K562 (cell line): Measurements from ENCODE around the gene PAX5. TPM values are rescaled to one million over a fixed set of nuclear protein-coding genes. Genes with fewer than 3 reads are reported as not detected.
A peak's percentile ranks its signal among the peaks of the same experiment; 100 is the strongest.

ENCODE experiments used
- ATF7 ChIP-seq: fragments of 450-650 bp; IDR thresholded peaks from 2 replicates; pipeline ENCODE4 v1.7.1; 2014; ENCODE audit warnings: mild to moderate bottlenecking, moderate library complexity
- EGR1 ChIP-seq: fragments of 450-650 bp; conservative IDR thresholded peaks from 2 replicates; pipeline ENCODE4 v1.6.1; 2017; ENCODE audit warnings: mild to moderate bottlenecking
- GTF2E2 ChIP-seq: fragments of 200-800 bp; sonication (Bioruptor generic); IDR thresholded peaks from 2 replicates; pipeline ENCODE4 v1.6.1; 2016; ENCODE audit warnings: missing genetic modification characterization, missing compliant biosample characterization
- LCOR ChIP-seq: sonication (generic); formaldehyde crosslinking; IDR thresholded peaks from 2 replicates; pipeline ENCODE4 v1.8.0; 2022; ENCODE audit warnings: mild to moderate bottlenecking, missing genetic modification reagents
- MYC ChIP-seq, 2 experiments: fragments of 250-450 bp in 1 of 2; sonication (Bioruptor Pico) in 1 of 2; IDR thresholded peaks; 2 replicates each; pipeline versions ENCODE4 v1.5.1 to v1.6.1; 2012 to 2021; ENCODE audit warnings: low read depth in 2 of 2, borderline replicate concordance in 1 of 2, improper control_type of control experiment in 1 of 2, low read length in 1 of 2, mild to moderate bottlenecking in 1 of 2, moderate library complexity in 1 of 2
- NRF1 ChIP-seq, 2 experiments: fragments of 450-650 bp; IDR thresholded peaks in 1 of 2; conservative IDR thresholded peaks in 1 of 2; 2 replicates each; pipeline ENCODE4 v1.6.1; 2014; ENCODE audit warnings: mild to moderate bottlenecking in 2 of 2
- RCOR1 ChIP-seq, 2 experiments: IDR thresholded peaks; 2 replicates each; pipeline ENCODE4 v1.6.1; 2012; ENCODE audit warnings: low read depth in 2 of 2, low read length in 2 of 2, borderline replicate concordance in 1 of 2, improper control_type of control experiment in 1 of 2
- SMARCA4 ChIP-seq: fragments of 450-650 bp; IDR thresholded peaks from 2 replicates; pipeline ENCODE4 v1.6.1; 2016
- SRSF9 ChIP-seq: fragments of 200-400 bp; formaldehyde crosslinking; IDR thresholded peaks from 2 replicates; pipeline ENCODE4 v1.6.1; 2017; ENCODE audit warnings: low read depth, low read length, borderline replicate concordance
- TGIF2 ChIP-seq: sonication (generic); formaldehyde crosslinking; IDR thresholded peaks from 2 replicates; pipeline ENCODE4 v1.8.1; 2022; ENCODE audit warnings: mild to moderate bottlenecking, missing genetic modification reagents, moderate library complexity
- ZBTB1 ChIP-seq: sonication (generic); formaldehyde crosslinking; IDR thresholded peaks from 2 replicates; pipeline ENCODE4 v1.8.1; 2023; ENCODE audit warnings: missing genetic modification reagents, low read depth, mild to moderate bottlenecking, borderline replicate concordance
- ZNF121 ChIP-seq: sonication (generic); formaldehyde crosslinking; conservative IDR thresholded peaks from 2 replicates; pipeline ENCODE4 v1.8.0; 2022; ENCODE audit warnings: missing genetic modification reagents
- ZNF431 ChIP-seq: sonication (generic); formaldehyde crosslinking; IDR thresholded peaks from 2 replicates; pipeline ENCODE4 v1.8.0; 2022; ENCODE audit warnings: mild to moderate bottlenecking, missing genetic modification reagents
- polyA plus RNA-seq, 8 experiments: library from polyadenylated mRNA; depleted of rRNA in 4 of 8; stranded (reverse) in 5 of 8; unstranded in 3 of 8; fragments of >200 nt; fragmentation: Nextera tagmentation in 2 of 8; fragmentation: Illumina TruSeq in 1 of 8; extraction: Ambion mirVana in 2 of 8; extraction: Trizol in 1 of 8; gene quantifications; 2 replicates each; pipeline versions ENCODE4 v1.2.1 to v1.2.3, GENCODE V29; 2011 to 2014; ENCODE audit warnings: inconsistent platforms in 1 of 8, missing spikeins in 1 of 8
- total RNA-seq, 7 experiments: library from RNA; depleted of rRNA in 6 of 7; stranded (reverse); fragments of >200 nt in 6 of 7; fragmentation: Illumina TruSeq in 2 of 7; extraction: Trizol in 2 of 7; gene quantifications; 2 replicates each; pipeline versions ENCODE4 v1.2.1 to v1.2.3, GENCODE V29; 2011 to 2021; ENCODE audit warnings: low replicate concordance in 1 of 7
- TF ChIP-seq, protein P1 (sequence below), 2 experiments: fragments of 450-650 bp; formaldehyde crosslinking in 1 of 2; IDR thresholded peaks; 2 replicates each; pipeline versions ENCODE4 v1.4.0 to v1.6.1; 2014 to 2020; ENCODE audit warnings: mild to moderate bottlenecking in 2 of 2, borderline replicate concordance in 1 of 2, low read depth in 1 of 2
- TF ChIP-seq, protein P2 (sequence below): sonication (generic); formaldehyde crosslinking; IDR thresholded peaks from 2 replicates; pipeline ENCODE4 v1.8.0; 2022; ENCODE audit warnings: missing genetic modification reagents, mild to moderate bottlenecking, moderate library complexity, borderline replicate concordance
- TF ChIP-seq, protein P3 (sequence below): sonication (generic); formaldehyde crosslinking; IDR thresholded peaks from 2 replicates; pipeline ENCODE4 v1.8.0; 2022; ENCODE audit warnings: mild to moderate bottlenecking, missing genetic modification reagents

The PAX5 gene
- total and polyA plus RNA-seq, 9 of the 15 experiments (the other 6 are each of a cell fraction or from before 2014, with no cell fraction given): 0.03 to 0.09 TPM; not detected in 7

DNA sequence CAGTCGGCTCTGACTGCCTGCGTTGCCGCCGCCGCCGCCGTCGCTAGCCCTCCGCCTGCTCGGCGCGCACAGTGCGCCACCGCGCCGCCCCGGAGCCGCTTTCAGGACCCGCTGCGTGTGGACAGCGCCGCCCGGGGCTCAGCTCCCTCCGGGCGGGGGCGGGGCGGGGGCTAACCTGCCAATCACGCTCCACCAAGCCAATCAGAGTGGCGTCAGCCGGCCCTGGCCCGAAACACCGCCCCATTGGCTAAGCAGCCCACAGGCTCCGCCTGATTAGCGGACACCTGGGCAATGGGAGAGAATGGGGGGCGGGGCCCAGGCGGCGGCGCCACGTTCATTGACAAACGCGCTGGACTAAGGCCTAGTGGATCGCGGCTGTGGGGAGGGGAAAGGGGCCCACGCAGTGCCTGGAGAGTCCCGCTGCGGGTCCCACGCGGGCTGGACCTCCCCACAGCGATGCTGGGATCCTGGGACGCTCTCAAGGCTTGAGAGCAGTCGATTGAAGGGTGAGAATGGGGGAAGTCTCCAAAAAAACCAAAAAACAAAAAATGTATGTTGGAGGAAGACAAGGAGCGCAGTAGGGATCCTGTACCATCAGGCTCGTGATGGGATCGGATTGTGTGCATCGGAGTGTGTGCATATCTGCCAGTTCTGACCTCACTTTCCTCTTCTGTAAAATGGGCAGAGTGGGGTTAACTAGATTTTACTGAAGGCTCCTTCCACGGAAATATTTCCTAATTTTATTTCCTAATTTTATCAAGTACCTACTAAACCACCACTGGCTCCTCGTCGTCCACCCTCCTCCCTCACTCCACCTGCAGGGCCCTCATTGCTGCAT lies 6.3 kb downstream of the PAX5 start (continued):
- TF ChIP-seq, protein P1, sequence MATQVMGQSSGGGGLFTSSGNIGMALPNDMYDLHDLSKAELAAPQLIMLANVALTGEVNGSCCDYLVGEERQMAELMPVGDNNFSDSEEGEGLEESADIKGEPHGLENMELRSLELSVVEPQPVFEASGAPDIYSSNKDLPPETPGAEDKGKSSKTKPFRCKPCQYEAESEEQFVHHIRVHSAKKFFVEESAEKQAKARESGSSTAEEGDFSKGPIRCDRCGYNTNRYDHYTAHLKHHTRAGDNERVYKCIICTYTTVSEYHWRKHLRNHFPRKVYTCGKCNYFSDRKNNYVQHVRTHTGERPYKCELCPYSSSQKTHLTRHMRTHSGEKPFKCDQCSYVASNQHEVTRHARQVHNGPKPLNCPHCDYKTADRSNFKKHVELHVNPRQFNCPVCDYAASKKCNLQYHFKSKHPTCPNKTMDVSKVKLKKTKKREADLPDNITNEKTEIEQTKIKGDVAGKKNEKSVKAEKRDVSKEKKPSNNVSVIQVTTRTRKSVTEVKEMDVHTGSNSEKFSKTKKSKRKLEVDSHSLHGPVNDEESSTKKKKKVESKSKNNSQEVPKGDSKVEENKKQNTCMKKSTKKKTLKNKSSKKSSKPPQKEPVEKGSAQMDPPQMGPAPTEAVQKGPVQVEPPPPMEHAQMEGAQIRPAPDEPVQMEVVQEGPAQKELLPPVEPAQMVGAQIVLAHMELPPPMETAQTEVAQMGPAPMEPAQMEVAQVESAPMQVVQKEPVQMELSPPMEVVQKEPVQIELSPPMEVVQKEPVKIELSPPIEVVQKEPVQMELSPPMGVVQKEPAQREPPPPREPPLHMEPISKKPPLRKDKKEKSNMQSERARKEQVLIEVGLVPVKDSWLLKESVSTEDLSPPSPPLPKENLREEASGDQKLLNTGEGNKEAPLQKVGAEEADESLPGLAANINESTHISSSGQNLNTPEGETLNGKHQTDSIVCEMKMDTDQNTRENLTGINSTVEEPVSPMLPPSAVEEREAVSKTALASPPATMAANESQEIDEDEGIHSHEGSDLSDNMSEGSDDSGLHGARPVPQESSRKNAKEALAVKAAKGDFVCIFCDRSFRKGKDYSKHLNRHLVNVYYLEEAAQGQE (IDR thresholded peaks at IDR 0.05; ENCODE audit: borderline replicate concordance): peak; percentile 100
- TF ChIP-seq, protein P1 (CRISPR knock-in tag; IDR thresholded peaks at IDR 0.05; ENCODE audit: low read depth): peak; percentile 99
- TF ChIP-seq, protein P2, sequence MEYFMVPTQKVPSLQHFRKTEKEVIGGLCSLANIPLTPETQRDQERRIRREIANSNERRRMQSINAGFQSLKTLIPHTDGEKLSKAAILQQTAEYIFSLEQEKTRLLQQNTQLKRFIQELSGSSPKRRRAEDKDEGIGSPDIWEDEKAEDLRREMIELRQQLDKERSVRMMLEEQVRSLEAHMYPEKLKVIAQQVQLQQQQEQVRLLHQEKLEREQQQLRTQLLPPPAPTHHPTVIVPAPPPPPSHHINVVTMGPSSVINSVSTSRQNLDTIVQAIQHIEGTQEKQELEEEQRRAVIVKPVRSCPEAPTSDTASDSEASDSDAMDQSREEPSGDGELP: peak; percentile 81
- TF ChIP-seq SMARCA4: no peak
- no peak for TF ChIP-seq SRSF9
- TF ChIP-seq, protein P3, sequence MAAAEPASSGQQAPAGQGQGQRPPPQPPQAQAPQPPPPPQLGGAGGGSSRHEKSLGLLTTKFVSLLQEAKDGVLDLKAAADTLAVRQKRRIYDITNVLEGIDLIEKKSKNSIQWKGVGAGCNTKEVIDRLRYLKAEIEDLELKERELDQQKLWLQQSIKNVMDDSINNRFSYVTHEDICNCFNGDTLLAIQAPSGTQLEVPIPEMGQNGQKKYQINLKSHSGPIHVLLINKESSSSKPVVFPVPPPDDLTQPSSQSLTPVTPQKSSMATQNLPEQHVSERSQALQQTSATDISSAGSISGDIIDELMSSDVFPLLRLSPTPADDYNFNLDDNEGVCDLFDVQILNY (CRISPR knock-in tag): 0 out of 2 replicates have a peak, but pooled peaks have one; percentile 42
- peak; percentile 69 to 73 for TF ChIP-seq NRF1 (conservative IDR thresholded peaks at IDR 0.05 in 1 of 2, IDR thresholded peaks at IDR 0.05 in 1 of 2)
- peak; percentile 81 for TF ChIP-seq EGR1
- no peak for TF ChIP-seq MYC (IDR thresholded peaks at IDR 0.05; ENCODE audit: low read depth, low read length)
- TF ChIP-seq MYC (CRISPR knock-in tag; IDR thresholded peaks at IDR 0.05; ENCODE audit: borderline replicate concordance, low read depth): no peak
- 0 out of 2 replicates have a peak, but pooled peaks have one; percentile 30 for TF ChIP-seq ZNF431 (CRISPR knock-in tag)
- TF ChIP-seq ZBTB1 (CRISPR knock-in tag): 0 out of 2 replicates have a peak, but pooled peaks have one; percentile 46
- no peak for TF ChIP-seq GTF2E2
- peak; percentile 74; the same call in 1 of the 2 replicates for TF ChIP-seq TGIF2
- peak in 1 of 2 experiments; percentile 65; a peak in 2 of 4 replicates for TF ChIP-seq RCOR1 (IDR thresholded peaks at IDR 0.05; ENCODE audit: borderline replicate concordance in 1 of 2, low read depth in 2 of 2, low read length in 2 of 2)
- peak; percentile 44; the same call in 1 of the 2 replicates for TF ChIP-seq ATF7
- TF ChIP-seq LCOR (CRISPR knock-in tag): 0 out of 2 replicates have a peak, but pooled peaks have one; percentile 43
- no peak for TF ChIP-seq ZNF121 (CRISPR knock-in tag)
